Measurements from ENCODE around the gene C5orf47.
"Not testable (repeated sequence)": the region's sequence is repeated elsewhere in the genome, so short reads cannot be mapped to it uniquely, and the experiment has no call there.

C5orf47 gene

DNA sequence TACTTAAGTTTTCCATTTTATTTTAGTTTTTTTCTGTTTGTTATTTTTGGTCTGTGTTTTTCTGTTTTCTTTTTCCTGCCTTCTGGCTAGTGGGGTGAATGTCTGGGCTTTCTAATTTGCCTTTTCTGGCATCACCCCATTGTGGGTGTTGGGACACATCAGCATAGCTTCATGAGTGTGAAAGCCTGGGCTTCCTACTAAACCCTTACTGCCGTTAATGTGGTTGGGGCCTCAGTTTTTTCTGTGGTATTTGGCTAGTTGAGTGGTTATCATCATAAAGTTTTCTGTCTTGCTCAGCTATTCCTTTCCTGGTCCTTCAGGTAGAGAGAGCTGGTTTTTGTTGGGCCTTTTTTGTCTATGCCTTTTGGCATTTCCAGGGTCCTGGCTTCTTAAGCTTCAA, 21.4 kb downstream of the C5orf47 start:
- Histone ChIP-seq H3K9me3 (ENCODE audit: low read length) (no peaks in the 10 kb centered on the region), H3K9ac (ENCODE audit: low read length) (no peak overlapping the region), H3K4me3 (ENCODE audit: low read depth, low read length, poor library complexity, severe bottlenecking) (no peak overlapping the region), H3K9me2 (ENCODE audit: low read depth, low read length) (no peaks in the 10 kb centered on the region), H3K4me1 (ENCODE audit: insufficient read depth, low read length, severe bottlenecking) (no peaks in the 10 kb centered on the region), H3K36me3 (ENCODE audit: insufficient read depth, low read length) (no peaks in the 10 kb centered on the region), H3K27ac (ENCODE audit: low read depth, low read length, poor library complexity, severe bottlenecking) (no peak overlapping the region), H4K20me1 (ENCODE audit: insufficient read depth, low read length) (no peaks in the 10 kb centered on the region), H3K79me2 (ENCODE audit: insufficient read depth, low read length) (no peaks in the 10 kb centered on the region), H3K4me2 (ENCODE audit: low read length) (no peak overlapping the region), H3K27me3 (ENCODE audit: insufficient read depth, low read length) (no peaks in the 10 kb centered on the region), H3F3A (ENCODE audit: insufficient read depth, low read length) (no peaks in the 10 kb centered on the region), H2AFZ (ENCODE audit: low read length) (no peak overlapping the region)
- TF ChIP-seq EZH2 (IDR thresholded peaks at IDR 0.05; ENCODE audit: borderline replicate concordance, low read length) = no peak
- TF ChIP-seq CTCF (IDR thresholded peaks at IDR 0.05; ENCODE audit: low read length) = no peak

DNA sequence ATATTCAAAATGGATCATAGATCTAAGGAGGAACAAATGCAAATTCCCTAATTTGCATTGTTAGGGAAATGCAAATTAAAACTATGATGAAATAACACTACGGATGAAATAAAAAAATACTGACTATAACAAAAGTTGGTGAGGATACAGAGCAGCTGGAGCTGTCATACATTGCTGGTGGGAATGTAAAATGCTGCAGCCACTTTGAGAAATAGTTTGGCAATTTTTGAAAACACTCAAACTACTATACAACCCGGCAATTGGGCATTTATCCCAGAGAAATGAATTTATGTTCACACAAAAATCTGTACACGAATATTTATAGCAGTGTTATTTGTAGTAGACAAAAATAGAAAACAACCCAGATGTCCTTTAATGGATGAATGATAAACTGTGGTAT, 22.5 kb downstream of the C5orf47 start:
- H3F3A ChIP-seq (ENCODE audit: insufficient read depth, low read length) = no peaks in the 10 kb centered on the region
- no peak overlapping the region for H3K4me2 ChIP-seq (ENCODE audit: low read length)

GRCh38 chr5:174020069-174020927, 31.3 kb downstream of the C5orf47 start:
- TF ChIP-seq CTCF (IDR thresholded peaks at IDR 0.05; ENCODE audit: low read length) = peak; percentile 75
- H3K4me2 ChIP-seq (ENCODE audit: low read length); H3K9ac ChIP-seq (ENCODE audit: low read length); H3K9me2 ChIP-seq (ENCODE audit: low read depth, low read length); H3K27me3 ChIP-seq (ENCODE audit: insufficient read depth, low read length); H4K20me1 ChIP-seq (ENCODE audit: insufficient read depth, low read length); H3K79me2 ChIP-seq (ENCODE audit: insufficient read depth, low read length); H3K36me3 ChIP-seq (ENCODE audit: insufficient read depth, low read length); H3K9me3 ChIP-seq (ENCODE audit: low read length); H3K4me3 ChIP-seq (ENCODE audit: low read depth, low read length, poor library complexity, severe bottlenecking); H2AFZ ChIP-seq (ENCODE audit: low read length); H3F3A ChIP-seq (ENCODE audit: insufficient read depth, low read length); H3K4me1 ChIP-seq (ENCODE audit: insufficient read depth, low read length, severe bottlenecking); H3K27ac ChIP-seq (ENCODE audit: low read depth, low read length, poor library complexity, severe bottlenecking): not testable (repeated sequence)

More for the DNA sequence above, 22.5 kb downstream of the C5orf47 start:
- no peaks in the 10 kb centered on the region for H4K20me1 ChIP-seq (ENCODE audit: insufficient read depth, low read length)
- no peaks in the 10 kb centered on the region for H3K79me2 ChIP-seq (ENCODE audit: insufficient read depth, low read length)
- H2AFZ ChIP-seq (ENCODE audit: low read length) = no peak overlapping the region
- no peaks in the 10 kb centered on the region for H3K9me2 ChIP-seq (ENCODE audit: low read depth, low read length)
- no peaks in the 10 kb centered on the region for H3K36me3 ChIP-seq (ENCODE audit: insufficient read depth, low read length)
- H3K4me3 ChIP-seq (ENCODE audit: low read depth, low read length, poor library complexity, severe bottlenecking) = no peak overlapping the region
- no peak overlapping the region for H3K9ac ChIP-seq (ENCODE audit: low read length)
- no peak for TF ChIP-seq EZH2 (IDR thresholded peaks at IDR 0.05; ENCODE audit: borderline replicate concordance, low read length)
- no peak overlapping the region for H3K27ac ChIP-seq (ENCODE audit: low read depth, low read length, poor library complexity, severe bottlenecking)
- no peaks in the 10 kb centered on the region for H3K9me3 ChIP-seq (ENCODE audit: low read length)
- H3K27me3 ChIP-seq (ENCODE audit: insufficient read depth, low read length) = no peaks in the 10 kb centered on the region
- no peaks in the 10 kb centered on the region for H3K4me1 ChIP-seq (ENCODE audit: insufficient read depth, low read length, severe bottlenecking)

- Histone ChIP-seq H3K36me3 (ENCODE audit: insufficient read depth, low read length) (no peaks in the 10 kb centered on the region), H3K9me3 (ENCODE audit: low read length) (no peaks in the 10 kb centered on the region), H3K79me2 (ENCODE audit: insufficient read depth, low read length) (no peaks in the 10 kb centered on the region), H2AFZ (ENCODE audit: low read length) (no peak overlapping the region), H4K20me1 (ENCODE audit: insufficient read depth, low read length) (no peaks in the 10 kb centered on the region), H3K4me2 (ENCODE audit: low read length) (no peak overlapping the region), H3K9ac (ENCODE audit: low read length) (no peak overlapping the region), H3K27ac (ENCODE audit: low read depth, low read length, poor library complexity, severe bottlenecking) (no peak overlapping the region), H3K4me3 (ENCODE audit: low read depth, low read length, poor library complexity, severe bottlenecking) (no peak overlapping the region), H3K4me1 (ENCODE audit: insufficient read depth, low read length, severe bottlenecking) (no peaks in the 10 kb centered on the region), H3F3A (ENCODE audit: insufficient read depth, low read length) (no peaks in the 10 kb centered on the region), H3K9me2 (ENCODE audit: low read depth, low read length) (no peaks in the 10 kb centered on the region), H3K27me3 (ENCODE audit: insufficient read depth, low read length) (no peaks in the 10 kb centered on the region)
- no peak for TF ChIP-seq CTCF (IDR thresholded peaks at IDR 0.05; ENCODE audit: low read length)
- no peak for TF ChIP-seq EZH2 (IDR thresholded peaks at IDR 0.05; ENCODE audit: borderline replicate concordance, low read length)
These were observed 31.9 kb downstream of the C5orf47 start for GRCh38 chr5:174020928-174021304.
